ENCODE results near the gene INF2. TPM values are rescaled to one million over a fixed set of nuclear protein-coding genes. Genes with fewer than 3 reads are reported as not detected.

INF2 gene
- total and polyA plus RNA-seq, 2 experiments from 2014 or later: 23.0 to 53.3 TPM

DNA sequence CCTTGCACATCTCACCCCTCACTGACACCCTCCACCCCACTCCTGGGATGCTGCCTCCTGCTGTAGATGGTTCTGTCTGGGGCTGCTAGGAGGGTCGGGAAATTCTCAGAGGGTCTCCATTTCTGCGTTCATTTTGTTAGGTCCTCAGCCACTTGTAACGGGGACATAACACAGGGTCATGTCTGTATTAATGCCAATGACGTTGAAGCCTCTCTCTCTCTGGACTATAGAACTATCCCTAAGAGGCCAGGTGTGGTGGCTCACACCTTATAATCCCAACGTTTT is 78.2 kb downstream of the INF2 start:
- no peak overlapping the region for H3K27ac ChIP-seq
- H2AFZ ChIP-seq: no peak overlapping the region
- WGBS, 2 experiments (ENCODE audit: low coverage in 1 of 2, low lambda C conversion rate in 2 of 2, missing lambda C conversion rate in 2 of 2): 71 to 73% methylated on average over 5 of the region's 5 CpGs

DNA sequence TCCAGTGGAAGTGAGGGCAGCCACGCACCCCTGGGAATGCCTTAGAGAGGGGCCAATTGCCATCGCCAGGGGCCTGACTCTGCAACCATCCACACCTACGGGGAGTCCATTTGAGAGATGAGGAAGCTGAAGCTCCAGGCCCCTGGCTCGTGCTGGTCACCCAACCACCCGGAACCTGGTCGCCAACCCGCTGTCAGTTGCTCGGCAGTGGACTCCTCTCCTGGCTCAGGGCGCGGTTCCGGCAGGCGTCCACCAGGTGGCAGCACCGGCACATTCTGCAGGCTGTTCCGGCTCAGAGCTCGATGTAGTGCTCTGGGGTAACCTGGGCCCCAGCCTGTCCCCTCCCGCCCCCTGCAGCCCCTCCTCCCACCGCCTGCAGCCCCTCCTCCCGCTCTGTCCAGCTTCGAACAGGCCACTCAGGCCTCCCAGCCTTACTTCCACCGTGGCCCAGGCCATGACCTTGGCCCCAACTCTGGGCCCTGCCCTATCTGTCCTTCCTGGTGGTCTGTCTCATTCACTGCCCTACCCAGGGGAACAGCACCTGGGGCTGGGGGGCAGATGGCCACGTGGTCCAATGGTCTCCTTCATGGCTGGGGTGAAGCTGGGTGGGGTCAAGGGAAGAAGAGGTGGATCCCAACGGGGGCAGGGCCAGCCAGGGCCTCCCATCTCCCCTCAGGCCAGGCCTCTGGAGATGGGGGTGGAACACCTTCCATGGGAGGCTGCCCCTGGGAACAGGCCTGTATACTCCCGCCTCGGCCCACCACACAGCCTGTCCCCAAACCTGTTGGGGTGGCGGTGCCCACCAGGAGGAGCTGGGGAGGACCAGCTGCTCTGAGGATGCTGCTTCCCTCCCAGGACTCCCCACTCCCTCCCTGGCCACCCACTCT is 79.3 kb downstream of the INF2 start:
- H3K36me3 ChIP-seq (ENCODE audit: low read depth): peaks cover 6% of the 10 kb centered on the region; the same call in 1 of the 2 replicates
- no peaks in the 10 kb centered on the region for H3K79me2 ChIP-seq (ENCODE audit: insufficient read depth)
- no peak overlapping the region for H3K4me2 ChIP-seq (ENCODE audit: unreplicated experiment)
- DNase-seq: peak; percentile 81
- H3K9me3 ChIP-seq (ENCODE audit: low read depth): no peaks in the 10 kb centered on the region
- in situ Hi-C loops (cut with MboI): no loop called here
- no peak overlapping the region for H3K9ac ChIP-seq
- TF ChIP-seq EZH2 (IDR thresholded peaks at IDR 0.05; ENCODE audit: insufficient read depth, poor library complexity, severe bottlenecking): no peak
- TF ChIP-seq EZH2phosphoT487 (IDR thresholded peaks at IDR 0.05; ENCODE audit: insufficient read depth, low read depth): no peak
- H3K27me3 ChIP-seq (replicated peaks; ENCODE audit: insufficient read depth): no peaks in the 10 kb centered on the region
- H4K20me1 ChIP-seq (ENCODE audit: insufficient read depth): no peaks in the 10 kb centered on the region
- H3K27ac ChIP-seq: no peak overlapping the region
- H2AFZ ChIP-seq: no peak overlapping the region
- H3F3A ChIP-seq (ENCODE audit: insufficient read depth): peaks cover 6% of the 10 kb centered on the region; the same call in 1 of the 2 replicates
- no peaks in the 10 kb centered on the region for H3K9me2 ChIP-seq (ENCODE audit: insufficient read depth)
- 16 to 17% methylated on average over 22 to 25 of the region's 25 CpGs for WGBS, 2 experiments (ENCODE audit: low coverage in 1 of 2, low lambda C conversion rate in 2 of 2, missing lambda C conversion rate in 2 of 2)
- no peak overlapping the region for H3K4me3 ChIP-seq
- no peaks in the 10 kb centered on the region for H3K4me1 ChIP-seq (ENCODE audit: insufficient read depth)

More for the DNA sequence above, 78.2 kb downstream of the INF2 start:
- Histone ChIP-seq H3K27me3 (replicated peaks; ENCODE audit: insufficient read depth) (no peaks in the 10 kb centered on the region), H4K20me1 (ENCODE audit: insufficient read depth) (no peaks in the 10 kb centered on the region), H3F3A (ENCODE audit: insufficient read depth) (peaks cover 6% of the 10 kb centered on the region; the same call in 1 of the 2 replicates), H3K9me2 (ENCODE audit: insufficient read depth) (no peaks in the 10 kb centered on the region), H3K36me3 (ENCODE audit: low read depth) (peaks cover 6% of the 10 kb centered on the region; the same call in 1 of the 2 replicates), H3K4me2 (ENCODE audit: unreplicated experiment) (no peak overlapping the region), H3K9ac (no peak overlapping the region), H3K9me3 (ENCODE audit: low read depth) (no peaks in the 10 kb centered on the region), H3K79me2 (ENCODE audit: insufficient read depth) (no peaks in the 10 kb centered on the region), H3K4me3 (no peak overlapping the region), H3K4me1 (ENCODE audit: insufficient read depth) (no peaks in the 10 kb centered on the region)
- TF ChIP-seq EZH2 (IDR thresholded peaks at IDR 0.05; ENCODE audit: insufficient read depth, poor library complexity, severe bottlenecking): no peak
- in situ Hi-C loops (cut with MboI): no loop called here
- no peak for DNase-seq

DNA sequence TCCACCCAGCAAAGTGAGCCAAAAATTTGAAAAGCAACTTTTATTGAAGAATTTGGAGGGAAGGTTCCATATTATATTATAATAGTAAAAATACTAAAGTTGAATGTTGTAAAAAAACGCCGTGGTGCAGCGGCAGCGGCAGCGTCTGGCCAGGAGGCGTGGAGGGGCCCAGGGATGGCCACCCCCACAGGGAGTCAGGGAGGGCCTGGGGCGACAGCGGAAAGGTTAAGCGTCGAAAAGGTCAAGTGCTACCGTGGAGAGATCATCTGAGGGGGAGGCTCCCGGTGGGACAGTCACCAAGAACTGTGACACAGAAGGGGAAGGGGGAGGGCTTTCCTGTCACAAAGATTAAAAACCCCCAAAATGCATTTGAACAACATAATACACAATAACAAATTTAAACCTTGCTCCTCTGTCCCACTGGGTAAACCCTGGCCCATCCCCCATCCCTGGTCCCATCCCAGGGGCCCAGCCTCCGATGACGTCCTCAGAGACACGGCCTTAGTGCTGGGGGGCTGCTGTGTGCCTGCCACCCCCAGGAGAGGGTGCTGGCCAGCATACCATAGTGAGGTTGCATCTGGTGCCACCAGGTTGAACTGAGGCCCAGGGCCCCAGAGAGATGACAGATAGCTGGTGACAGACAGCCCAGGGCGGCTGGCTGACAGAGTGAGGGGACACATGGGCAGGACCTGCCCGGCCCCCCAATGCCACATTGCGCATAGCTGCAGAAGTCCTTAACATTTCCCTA is 80.1 kb downstream of the INF2 start:
- Histone ChIP-seq H2AFZ (no peak overlapping the region), H3K9me2 (ENCODE audit: insufficient read depth) (no peaks in the 10 kb centered on the region), H3K4me3 (no peak overlapping the region), H3K79me2 (ENCODE audit: insufficient read depth) (no peaks in the 10 kb centered on the region), H3K4me2 (ENCODE audit: unreplicated experiment) (no peak overlapping the region), H3F3A (ENCODE audit: insufficient read depth) (peaks cover 6% of the 10 kb centered on the region; the same call in 1 of the 2 replicates), H3K9me3 (ENCODE audit: low read depth) (no peaks in the 10 kb centered on the region), H3K9ac (no peak overlapping the region), H3K27ac (no peak overlapping the region), H3K4me1 (ENCODE audit: insufficient read depth) (no peaks in the 10 kb centered on the region), H4K20me1 (ENCODE audit: insufficient read depth) (no peaks in the 10 kb centered on the region), H3K27me3 (replicated peaks; ENCODE audit: insufficient read depth) (no peaks in the 10 kb centered on the region), H3K36me3 (ENCODE audit: low read depth) (peaks cover 6% of the 10 kb centered on the region; the same call in 1 of the 2 replicates)
- WGBS, 2 experiments (ENCODE audit: low coverage in 1 of 2, low lambda C conversion rate in 2 of 2, missing lambda C conversion rate in 2 of 2): 83% methylated on average over 18 of the region's 18 CpGs
- in situ Hi-C loops (cut with MboI): no loop called here
- no peak for DNase-seq
- TF ChIP-seq EZH2phosphoT487 (IDR thresholded peaks at IDR 0.05; ENCODE audit: insufficient read depth, low read depth) (no peak), EZH2 (IDR thresholded peaks at IDR 0.05; ENCODE audit: insufficient read depth, poor library complexity, severe bottlenecking) (no peak)

DNA sequence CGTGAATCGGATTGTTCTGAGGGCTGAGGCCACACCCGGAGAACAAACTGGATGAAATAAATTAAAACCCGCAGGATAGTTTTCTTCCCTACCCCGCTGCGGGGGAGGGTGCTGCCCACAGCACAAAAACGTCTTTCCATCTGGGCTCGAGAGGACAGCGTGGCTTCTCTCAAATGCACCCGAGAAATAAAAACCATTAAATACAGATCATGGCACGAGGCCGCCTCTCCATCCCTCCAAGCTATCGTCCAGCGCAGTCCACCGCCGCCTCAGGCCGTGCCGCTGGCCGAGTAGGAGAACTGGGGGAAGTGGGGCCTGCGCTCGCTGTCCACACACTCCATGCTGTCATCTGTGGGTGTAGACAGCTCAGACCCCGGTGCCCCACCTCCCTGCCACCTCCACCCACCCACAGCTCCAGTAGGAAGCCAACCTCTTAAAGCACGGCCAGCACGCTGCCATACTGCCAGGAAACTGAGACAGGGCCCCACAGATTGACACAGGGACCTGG is 80.7 kb downstream of the INF2 start:
- Histone ChIP-seq H3K4me3 (no peak overlapping the region), H3K9ac (no peak overlapping the region), H3K27ac (no peak overlapping the region), H3K9me3 (ENCODE audit: low read depth) (no peaks in the 10 kb centered on the region), H3K4me2 (ENCODE audit: unreplicated experiment) (no peak overlapping the region), H3F3A (ENCODE audit: insufficient read depth) (peaks cover 6% of the 10 kb centered on the region; the same call in 1 of the 2 replicates), H2AFZ (no peak overlapping the region), H3K27me3 (replicated peaks; ENCODE audit: insufficient read depth) (no peaks in the 10 kb centered on the region), H3K9me2 (ENCODE audit: insufficient read depth) (no peaks in the 10 kb centered on the region), H3K36me3 (ENCODE audit: low read depth) (peaks cover 6% of the 10 kb centered on the region; the same call in 1 of the 2 replicates), H3K79me2 (ENCODE audit: insufficient read depth) (no peaks in the 10 kb centered on the region), H3K4me1 (ENCODE audit: insufficient read depth) (no peaks in the 10 kb centered on the region), H4K20me1 (ENCODE audit: insufficient read depth) (no peaks in the 10 kb centered on the region)
- 55 to 61% methylated on average over 22 to 24 of the region's 24 CpGs for WGBS, 2 experiments (ENCODE audit: low coverage in 1 of 2, low lambda C conversion rate in 2 of 2, missing lambda C conversion rate in 2 of 2)
- TF ChIP-seq EZH2 (IDR thresholded peaks at IDR 0.05; ENCODE audit: insufficient read depth, poor library complexity, severe bottlenecking) (no peak), EZH2phosphoT487 (IDR thresholded peaks at IDR 0.05; ENCODE audit: insufficient read depth, low read depth) (no peak)
- in situ Hi-C loops (cut with MboI): no loop called here
- DNase-seq: no peak

Measured in GM23248 (cell line).